OCI-LY3 (cell line): ENCODE data around the gene PBX2.

Source experiments
- CTCF ChIP-seq: fragments of 200-600, 300-600 bp; sonication (generic); IDR thresholded peaks from 2 replicates; pipeline ENCODE4 v1.5.1; 2014; ENCODE audit warnings: antibody characterized with exemption, low read length, low read depth
- EZH2phosphoT487 ChIP-seq: fragments of 200-600 bp; shearing (Covaris generic); IDR thresholded peaks from 2 replicates; pipeline ENCODE4 v1.6.1; 2018; ENCODE audit warnings: antibody characterized with exemption, mixed run types, low read depth

GRCh38 chr6:32171234-32171633, 18.8 kb downstream of the PBX2 start:
- TF ChIP-seq CTCF (no peak), EZH2phosphoT487 (no peak)
